ENCODE results near the gene MAP2K5.

DNA sequence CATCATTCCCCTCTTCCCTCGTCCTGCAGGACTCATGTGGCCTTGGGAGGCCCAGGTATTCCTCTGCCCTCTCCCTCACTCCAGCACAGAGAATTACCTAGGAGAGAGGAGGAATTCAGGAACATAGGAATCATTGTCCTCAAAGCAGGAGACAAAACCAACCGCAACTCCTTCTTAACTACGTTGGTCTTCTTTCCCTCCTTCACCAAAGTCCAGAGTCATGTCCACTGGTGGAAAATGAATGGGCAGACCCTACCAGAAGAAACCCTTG, 227.8 kb downstream of the MAP2K5 start:
- TF ChIP-seq, protein P1, sequence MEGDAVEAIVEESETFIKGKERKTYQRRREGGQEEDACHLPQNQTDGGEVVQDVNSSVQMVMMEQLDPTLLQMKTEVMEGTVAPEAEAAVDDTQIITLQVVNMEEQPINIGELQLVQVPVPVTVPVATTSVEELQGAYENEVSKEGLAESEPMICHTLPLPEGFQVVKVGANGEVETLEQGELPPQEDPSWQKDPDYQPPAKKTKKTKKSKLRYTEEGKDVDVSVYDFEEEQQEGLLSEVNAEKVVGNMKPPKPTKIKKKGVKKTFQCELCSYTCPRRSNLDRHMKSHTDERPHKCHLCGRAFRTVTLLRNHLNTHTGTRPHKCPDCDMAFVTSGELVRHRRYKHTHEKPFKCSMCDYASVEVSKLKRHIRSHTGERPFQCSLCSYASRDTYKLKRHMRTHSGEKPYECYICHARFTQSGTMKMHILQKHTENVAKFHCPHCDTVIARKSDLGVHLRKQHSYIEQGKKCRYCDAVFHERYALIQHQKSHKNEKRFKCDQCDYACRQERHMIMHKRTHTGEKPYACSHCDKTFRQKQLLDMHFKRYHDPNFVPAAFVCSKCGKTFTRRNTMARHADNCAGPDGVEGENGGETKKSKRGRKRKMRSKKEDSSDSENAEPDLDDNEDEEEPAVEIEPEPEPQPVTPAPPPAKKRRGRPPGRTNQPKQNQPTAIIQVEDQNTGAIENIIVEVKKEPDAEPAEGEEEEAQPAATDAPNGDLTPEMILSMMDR (IDR thresholded peaks at IDR 0.05; ENCODE audit: poor library complexity) = no peak
- no peak for TF ChIP-seq EZH2 (IDR thresholded peaks at IDR 0.05; ENCODE audit: borderline replicate concordance)
- no peak for TF ChIP-seq EZH2phosphoT487 (IDR thresholded peaks at IDR 0.05; ENCODE audit: low read depth, severe bottlenecking, unreplicated experiment)
